Panc1 (cell line): Measurements from ENCODE around the gene MACROD2. TPM values are rescaled to one million over a fixed set of nuclear protein-coding genes. Genes with fewer than 3 reads are reported as not detected.

Source experiments
- ATAC-seq: fragments of 200-7000 bp; cut with Tn5 transposase; 2 replicates; pipeline ENCODE4 v1.9.1; 2020; ENCODE audit warnings: mild to moderate bottlenecking, moderate library complexity
- BruUV-seq: library from RNA; stranded (reverse); fragments of 400-500 nt; replicated peaks from 2 replicates; lab custom pipeline; 2021; lab: Mats Ljungman, UMichigan
- CTCF ChIA-PET: fragments of 300-600 bp; sonication (Branson Sonifier 250); formaldehyde crosslinking; loops from one replicate; lab custom pipeline; 2022; ENCODE audit warnings: antibody characterized with exemption; lab: Charles Lee
- POLR2A ChIA-PET: fragments of 300-600 bp; sonication (Branson Sonifier 250); formaldehyde crosslinking; loops from one replicate; lab custom pipeline; 2022; ENCODE audit warnings: antibody characterized with exemption; lab: Charles Lee
- DNase-seq: peaks from one replicate; pipeline ENCODE4 v3.0.0-alpha.2; 2010; ENCODE audit warnings: low read depth, low spot score
- H3K27ac ChIP-seq: 2 replicates; pipeline ENCODE4 v1.5.1; 2011; ENCODE audit warnings: mild to moderate bottlenecking, low read length, inconsistent platforms
- H3K27me3 ChIP-seq: fragments of 200-500 bp; sonication (Bioruptor generic); 2 replicates; pipeline ENCODE4 v1.6.0; 2014; ENCODE audit warnings: low read length, inconsistent platforms; ENCODE audit not compliant: control insufficient read depth, insufficient read depth
- H3K36me3 ChIP-seq: fragments of 200-500 bp; sonication (Bioruptor generic); 2 replicates; pipeline ENCODE4 v1.5.1; 2014; ENCODE audit warnings: inconsistent platforms, mild to moderate bottlenecking, low read length, moderate library complexity; ENCODE audit not compliant: control insufficient read depth, insufficient read depth
- H3K4me1 ChIP-seq: 2 replicates; pipeline ENCODE4 v1.5.1; 2011; ENCODE audit warnings: inconsistent platforms, mild to moderate bottlenecking, low read length, moderate library complexity; ENCODE audit not compliant: control insufficient read depth, insufficient read depth
- H3K4me3 ChIP-seq, 2 experiments: 2 replicates each; pipeline ENCODE4 v1.5.1; 2011 to 2012; ENCODE audit warnings: low read depth in 2 of 2, low read length in 2 of 2, mild to moderate bottlenecking in 2 of 2, inconsistent platforms in 1 of 2, moderate library complexity in 1 of 2
- H3K9me3 ChIP-seq: fragments of 200-500 bp; sonication (Bioruptor generic); 2 replicates; pipeline ENCODE4 v1.5.1; 2014; ENCODE audit warnings: low read depth, mild to moderate bottlenecking, inconsistent platforms, low read length, moderate library complexity; ENCODE audit not compliant: control insufficient read depth, insufficient read depth
- CTCF ChIP-seq: fragments of 450-650 bp; IDR thresholded peaks from 2 replicates; pipeline ENCODE4 v1.5.1; 2017; ENCODE audit warnings: mild to moderate bottlenecking
- POLR2AphosphoS5 ChIP-seq: IDR thresholded peaks from 2 replicates; pipeline ENCODE4 v1.6.1; 2012; ENCODE audit warnings: mild to moderate bottlenecking, low read depth, low read length, moderate library complexity
- REST ChIP-seq, 2 experiments: IDR thresholded peaks; 2 replicates each; pipeline ENCODE4 v1.6.1; 2011 to 2012; ENCODE audit warnings: low read depth in 2 of 2, control low read depth in 1 of 2, low read length in 1 of 2, mild to moderate bottlenecking in 1 of 2, moderate library complexity in 1 of 2; ENCODE audit not compliant: insufficient read depth in 1 of 2
- SIN3A ChIP-seq: IDR thresholded peaks from 2 replicates; pipeline ENCODE4 v1.6.1; 2012; ENCODE audit warnings: low read depth, mild to moderate bottlenecking, low read length, moderate library complexity, borderline replicate concordance; ENCODE audit not compliant: insufficient read depth
- TCF7L2 ChIP-seq: IDR thresholded peaks from 2 replicates; pipeline ENCODE4 v1.6.1; 2011; ENCODE audit warnings: mild to moderate bottlenecking, low read depth, low read length, inconsistent platforms
- in situ Hi-C: cut with HindIII; loops from 2 replicates; pipeline ENCODE4 v1.10.0; 2016; ENCODE audit warnings: low sequenced_read_pairs, low pct_unique_long_range_greater_than_20kb
- intact Hi-C: fragments of 100-400 bp; cut with micrococcal nuclease; formaldehyde crosslinking; loops from one replicate; pipeline ENCODE4 v1.10.0; 2022; ENCODE audit not compliant: unreplicated experiment
- total RNA-seq: library from RNA; stranded (reverse); gene quantifications from one replicate; pipeline ENCODE4 v1.2.1, GENCODE V29; 2021; ENCODE audit not compliant: unreplicated experiment

MACROD2 gene
- total RNA-seq, 1 experiment from 2014 or later = 1.2 TPM

- in situ Hi-C loops = no loop called here
- no peaks in the 10 kb centered on the region for H3K4me1 ChIP-seq
- H3K4me3 ChIP-seq = no peak overlapping the region
- ChIA-PET POLR2A (no interaction called here), CTCF (no interaction called here)
- no TSS peak for BruUV-seq
- no peak overlapping the region for H3K27ac ChIP-seq
- TF ChIP-seq TCF7L2 (no peak), REST (IDR thresholded peaks at IDR 0.05; ENCODE audit: insufficient read depth in 1 of 2, low read depth in 2 of 2, low read length in 1 of 2) (no peak), SIN3A (no peak), CTCF (no peak), POLR2AphosphoS5 (no peak)
- H3K36me3 ChIP-seq = no peaks in the 10 kb centered on the region
- intact Hi-C loops = no loop called here
- no peak for ATAC-seq
- H3K27me3 ChIP-seq = no peaks in the 10 kb centered on the region
- DNase-seq = no peak
- H3K9me3 ChIP-seq = peaks cover 7% of the 10 kb centered on the region; the same call in 1 of the 2 replicates
Observed at GRCh38 chr20:15171016-15171415, 1175.7 kb downstream of the MACROD2 start.

GRCh38 chr20:15176929-15177328 lies 1181.6 kb downstream of the MACROD2 start:
- no peak overlapping the region for H3K27ac ChIP-seq
- 0 out of 2 replicates have a peak, but pooled peaks cover 5% of the 10 kb centered on the region for H3K9me3 ChIP-seq
- no peak overlapping the region for H3K4me3 ChIP-seq
- ChIA-PET CTCF (no interaction called here), POLR2A (no interaction called here)
- BruUV-seq = no TSS peak
- ATAC-seq = no peak
- no peak for TF ChIP-seq REST (IDR thresholded peaks at IDR 0.05; ENCODE audit: insufficient read depth in 1 of 2, low read depth in 2 of 2, low read length in 1 of 2)
- TF ChIP-seq POLR2AphosphoS5 = no peak
- no peak for TF ChIP-seq TCF7L2
- no peak for TF ChIP-seq CTCF
- no peak for TF ChIP-seq SIN3A
- H3K27me3 ChIP-seq = no peaks in the 10 kb centered on the region
- intact Hi-C loops (no loop called here), in situ Hi-C loops (no loop called here)
- no peak for DNase-seq
- no peaks in the 10 kb centered on the region for H3K36me3 ChIP-seq
- H3K4me1 ChIP-seq = no peaks in the 10 kb centered on the region
